Sigmoid colon (tissue), 3 donors: ENCODE results near the gene EYA3.

ENCODE experiments used
- CTCF ChIP-seq, 4 experiments: fragments of 450-650 bp in 3 of 4; fragments of 200-600 bp in 1 of 4; IDR thresholded peaks; one replicate each; pipeline ENCODE4 v1.5.1; 2016 to 2019; ENCODE audit warnings: antibody characterized with exemption in 4 of 4, mild to moderate bottlenecking in 3 of 4, moderate library complexity in 2 of 4
- POLR2A ChIP-seq, 2 donors: fragments of 450-650 bp; IDR thresholded peaks; one replicate each; pipeline ENCODE4 v1.6.1; 2016; ENCODE audit warnings: antibody characterized with exemption in 2 of 2, mild to moderate bottlenecking in 2 of 2, moderate library complexity in 2 of 2

GRCh38 chr1:28031173-28031572 lies 57.2 kb downstream of the EYA3 start:
- TF ChIP-seq CTCF (IDR thresholded peaks at IDR 0.05) = no peak
- TF ChIP-seq POLR2A (IDR thresholded peaks at IDR 0.05) = no peak
